Ovary (tissue), 9 donors: ENCODE measurements around the gene CFLAR. TPM values are rescaled to one million over a fixed set of nuclear protein-coding genes. Genes with fewer than 3 reads are reported as not detected.

ENCODE experiments used
- DNase-seq, 5 donors: peaks; one replicate each; pipeline ENCODE4 v3.0.0-alpha.2; 2019 to 2020
- H3K27ac ChIP-seq, 2 donors: fragments of 200-600 bp; one replicate each; pipeline versions ENCODE4 v1.5.1 to v1.8.0; 2019 to 2022
- H3K27me3 ChIP-seq: fragments of 200-600 bp; one replicate; pipeline ENCODE4 v1.8.0; 2022
- H3K36me3 ChIP-seq: fragments of 200-600 bp; sonication (generic); one replicate; pipeline ENCODE4 v1.5.1; 2019
- H3K4me1 ChIP-seq: one replicate; pipeline ENCODE4 v1.8.1; 2013; ENCODE audit warnings: mild to moderate bottlenecking, moderate library complexity; ENCODE audit not compliant: insufficient read depth
- H3K4me3 ChIP-seq: fragments of 200-600 bp; sonication (generic); one replicate; pipeline ENCODE4 v1.5.1; 2017
- H3K9me3 ChIP-seq, 2 donors: fragments of 200-600 bp in 1 of 2; sonication (generic) in 1 of 2; one replicate each; pipeline versions ENCODE4 v1.5.1 to v1.8.1; 2013 to 2019; ENCODE audit warnings: mild to moderate bottlenecking in 1 of 2, moderate library complexity in 1 of 2
- CTCF ChIP-seq, 3 donors: fragments of 450-650 bp in 2 of 3; fragments of 200-600 bp in 1 of 3; IDR thresholded peaks; one replicate each; pipeline versions ENCODE4 v1.5.1 to v1.8.0; 2016 to 2022; ENCODE audit warnings: antibody characterized with exemption in 3 of 3, mild to moderate bottlenecking in 1 of 3
- EP300 ChIP-seq: sonication (generic); formaldehyde crosslinking; IDR thresholded peaks from one replicate; pipeline ENCODE4 v1.6.1; 2017; ENCODE audit warnings: antibody characterized with exemption
- POLR2A ChIP-seq: fragments of 450-650 bp; IDR thresholded peaks from one replicate; pipeline ENCODE4 v1.6.1; 2017; ENCODE audit warnings: antibody characterized with exemption, mild to moderate bottlenecking, moderate library complexity
- WGBS, 3 donors: extraction: QIAGEN DNeasy Blood & Tissue Kit in 1 of 3; methylation state at CpG; one replicate each; pipeline versions ENCODE4 v1.1.5 to v1.1.7; 2013 to 2017; 5-methylcytosine and 5-hydroxymethylcytosine counted together
- intact Hi-C, 4 donors: fragments of 100-400 bp; cut with DNase I; formaldehyde crosslinking; loops; one replicate each; pipeline versions ENCODE4 v1.11.0 to v1.15.1; 2022 to 2023
- polyA plus RNA-seq, 2 donors: library from polyadenylated mRNA; stranded (reverse); fragments of 200-250 nt in 1 of 2; fragments of 350-450 nt in 1 of 2; fragmentation: Illumina TruSeq in 1 of 2; extraction: RNeasy Lipid Tissue Mini Kit (QIAGEN cat#74804) in 1 of 2; gene quantifications; one replicate each; pipeline ENCODE4 v1.2.3, GENCODE V29; 2013 to 2014
- total RNA-seq, 7 donors: library from RNA; depleted of rRNA in 2 of 7; stranded (reverse); fragments of >200 nt in 2 of 7; fragmentation: NEBNext Ultra II Directional in 3 of 7; extraction: Animal tissue kit (Norgen Biotek cat#: 25700) in 3 of 7; gene quantifications; one replicate each; pipeline versions ENCODE4 v1.1.0 to v1.2.4, GENCODE V29; 2016 to 2023
- donor health status: DM: no; HTN: no; CAD: no; lungs with moderate emphysema.
- donor health status: DM: no; HTN: no; CAD: no.
- donor health status: Bipolar disorder and iron deficiency.
- donor health status: DM: yes; HTN: yes; CAD: no.
- donor health status: DM: no; HTN: no; CAD: no.
- donor health status: DM: yes; HTN: yes; CAD: no.

Gene CFLAR
- total and polyA plus RNA-seq, 9 donors: 26.7 to 111 (median 67.9) TPM

GRCh38 chr2:201172279-201172678, 56.3 kb downstream of the CFLAR start:
- H3K4me3 ChIP-seq: no peak overlapping the region
- DNase-seq: no peak
- no peaks in the 10 kb centered on the region for H3K4me1 ChIP-seq
- H3K27me3 ChIP-seq: no peaks in the 10 kb centered on the region
- no peaks in the 10 kb centered on the region for H3K36me3 ChIP-seq
- TF ChIP-seq CTCF (IDR thresholded peaks at IDR 0.05) (no peak), EP300 (no peak), POLR2A (no peak)
- WGBS, 3 donors: 36 to 58% (median 44%) methylated on average over 2 of the region's 2 CpGs
- H3K27ac ChIP-seq: no peak overlapping the region
- H3K9me3 ChIP-seq: no peaks in the 10 kb centered on the region
- intact Hi-C loops: loop anchor here in 1 of 4 donors (10.0 kb wide), 1 partner anchor 267 kb away; no protein-coding TSS in a partner anchor

- Histone ChIP-seq H3K36me3 (no peaks in the 10 kb centered on the region), H3K4me1 (no peaks in the 10 kb centered on the region), H3K4me3 (no peak overlapping the region), H3K27ac (no peak overlapping the region), H3K27me3 (no peaks in the 10 kb centered on the region), H3K9me3 (no peaks in the 10 kb centered on the region)
- no peak for DNase-seq
- intact Hi-C loops: loop anchor here in 3 of 4 donors (5.0 to 10.0 kb wide), 2 partner anchors 270 to 272 kb away; no protein-coding TSS in a partner anchor
- WGBS, 3 donors: 47 to 65% (median 55%) methylated on average over 1 of the region's 1 CpG
- TF ChIP-seq EP300 (no peak), POLR2A (no peak), CTCF (IDR thresholded peaks at IDR 0.05) (no peak)
Observed at GRCh38 chr2:201174687-201175086, 58.7 kb downstream of the CFLAR start.

GRCh38 chr2:201176081-201176481, 60.1 kb downstream of the CFLAR start:
- intact Hi-C loops: loop anchor here in 3 of 4 donors (5.0 to 10.0 kb wide), 2 partner anchors 271 to 274 kb away; no protein-coding TSS in a partner anchor
- Histone ChIP-seq H3K36me3 (no peaks in the 10 kb centered on the region), H3K4me3 (no peak overlapping the region), H3K27ac (no peak overlapping the region), H3K4me1 (no peaks in the 10 kb centered on the region), H3K27me3 (no peaks in the 10 kb centered on the region), H3K9me3 (no peaks in the 10 kb centered on the region)
- no peak for DNase-seq
- no peak for TF ChIP-seq CTCF (IDR thresholded peaks at IDR 0.05)
- no peak for TF ChIP-seq POLR2A
- TF ChIP-seq EP300: no peak
- WGBS, 3 donors: 28 to 43% (median 38%) methylated on average over 6 of the region's 6 CpGs

GRCh38 chr2:201180010-201180409, 64.0 kb downstream of the CFLAR start:
- H3K27me3 ChIP-seq: no peaks in the 10 kb centered on the region
- no peaks in the 10 kb centered on the region for H3K4me1 ChIP-seq
- WGBS, 3 donors: 47 to 59% (median 48%) methylated on average over 3 of the region's 3 CpGs
- no peak overlapping the region for H3K4me3 ChIP-seq
- intact Hi-C loops: no loop called here
- H3K27ac ChIP-seq: no peak overlapping the region
- DNase-seq: no peak
- no peak for TF ChIP-seq POLR2A
- TF ChIP-seq EP300: no peak
- no peak for TF ChIP-seq CTCF (IDR thresholded peaks at IDR 0.05)
- no peaks in the 10 kb centered on the region for H3K9me3 ChIP-seq
- H3K36me3 ChIP-seq: no peaks in the 10 kb centered on the region
